HepG2 (cell line): ENCODE data around the gene ALG9. TPM values are rescaled to one million over a fixed set of nuclear protein-coding genes. Genes with fewer than 3 reads are reported as not detected.
A peak's percentile ranks its signal among the peaks of the same experiment; 100 is the strongest.

ENCODE experiments used
- ELF4 ChIP-seq: sonication (generic); formaldehyde crosslinking; IDR thresholded peaks from 2 replicates; pipeline ENCODE4 v1.5.0; 2020; ENCODE audit warnings: missing genetic modification reagents, mild to moderate bottlenecking, moderate library complexity, borderline replicate concordance
- NFIB ChIP-seq: sonication (generic); formaldehyde crosslinking; IDR thresholded peaks from 2 replicates; pipeline ENCODE4 v1.9.0; 2021; ENCODE audit warnings: missing genetic modification reagents, mild to moderate bottlenecking, borderline replicate concordance
- PATZ1 ChIP-seq: sonication (generic); formaldehyde crosslinking; IDR thresholded peaks from 2 replicates; pipeline ENCODE4 v1.4.0; 2020; ENCODE audit warnings: missing genetic modification reagents
- RBM22 ChIP-seq: fragments of 200-400 bp; formaldehyde crosslinking; optimal IDR thresholded peaks from 2 replicates; pipeline ENCODE3; 2017; ENCODE audit warnings: mild to moderate bottlenecking, low read length, moderate library complexity
- TFDP2 ChIP-seq: sonication (generic); formaldehyde crosslinking; IDR thresholded peaks from 2 replicates; pipeline ENCODE4 v1.4.0; 2020; ENCODE audit warnings: missing genetic modification reagents
- TOPORS ChIP-seq: sonication (generic); formaldehyde crosslinking; IDR thresholded peaks from 2 replicates; pipeline ENCODE4 v1.8.0; 2023; ENCODE audit warnings: mild to moderate bottlenecking, missing genetic modification reagents
- ZFP82 ChIP-seq: sonication (generic); formaldehyde crosslinking; IDR thresholded peaks from 2 replicates; pipeline ENCODE4 v1.5.1; 2020; ENCODE audit warnings: mild to moderate bottlenecking, missing genetic modification reagents, borderline replicate concordance
- ZNF274 ChIP-seq: sonication (generic); formaldehyde crosslinking; IDR thresholded peaks from 2 replicates; pipeline ENCODE4 v1.5.1; 2020; ENCODE audit warnings: mild to moderate bottlenecking, missing genetic modification reagents
- ZNF891 ChIP-seq: sonication (generic); formaldehyde crosslinking; IDR thresholded peaks from 2 replicates; pipeline ENCODE4 v1.5.0; 2020; ENCODE audit warnings: mild to moderate bottlenecking, missing genetic modification reagents
- ZSCAN31 ChIP-seq: sonication (generic); formaldehyde crosslinking; IDR thresholded peaks from 2 replicates; pipeline ENCODE4 v1.5.0; 2020; ENCODE audit warnings: low read depth, mild to moderate bottlenecking, missing genetic modification reagents
- polyA plus RNA-seq, 8 experiments: library from polyadenylated mRNA; depleted of rRNA in 3 of 8; stranded (reverse) in 7 of 8; unstranded in 1 of 8; fragments of >200 nt; fragmentation: Illumina TruSeq in 4 of 8; extraction: Trizol in 4 of 8; gene quantifications; 2 replicates each; pipeline versions ENCODE4 v1.2.1 to v1.2.3, GENCODE V29; 2011 to 2016; ENCODE audit warnings: low read depth in 4 of 8, missing spikeins in 1 of 8, mixed read lengths in 1 of 8; ENCODE audit not compliant: insufficient read depth in 1 of 8
- total RNA-seq, 5 experiments: library from RNA; depleted of rRNA; stranded (reverse); fragments of >200 nt; fragmentation: Illumina TruSeq; extraction: Trizol; gene quantifications; 2 replicates each; pipeline ENCODE4 v1.2.3, GENCODE V29; 2016; ENCODE audit warnings: low read depth in 1 of 5
- TF ChIP-seq, protein P1 (sequence below): IDR thresholded peaks from 2 replicates; pipeline ENCODE4 v1.6.1; 2016; ENCODE audit warnings: low read depth
- TF ChIP-seq, protein P2 (sequence below), 2 experiments: fragments of 450-650 bp in 1 of 2; sonication (generic) in 1 of 2; formaldehyde crosslinking in 1 of 2; IDR thresholded peaks; 2 replicates each; pipeline versions ENCODE4 v1.6.1 to v1.8.0; 2016 to 2022; ENCODE audit warnings: antibody characterized with exemption in 1 of 2, mild to moderate bottlenecking in 1 of 2, missing genetic modification reagents in 1 of 2

Gene ALG9
- total and polyA plus RNA-seq, 2 of the 13 experiments (the other 11 are each of a cell fraction or from before 2014, with no cell fraction given), result 39.4 to 40.6 TPM

- TF ChIP-seq PATZ1 (CRISPR knock-in tag), result no peak
- no peak for TF ChIP-seq TOPORS (CRISPR knock-in tag)
- 0 out of 2 replicates have a peak, but pooled peaks have one; percentile 4 for TF ChIP-seq TFDP2
- TF ChIP-seq ELF4 (CRISPR knock-in tag), result peak; percentile 71; the same call in 1 of the 2 replicates
- 0 out of 2 replicates have a peak, but pooled peaks have one; percentile 13 for TF ChIP-seq ZSCAN31
- TF ChIP-seq ZNF274 (CRISPR knock-in tag), result no peak
- TF ChIP-seq ZFP82 (CRISPR knock-in tag), result 0 out of 2 replicates have a peak, but pooled peaks have one; percentile 16
- no peak for TF ChIP-seq NFIB (CRISPR knock-in tag)
- TF ChIP-seq, protein P1, sequence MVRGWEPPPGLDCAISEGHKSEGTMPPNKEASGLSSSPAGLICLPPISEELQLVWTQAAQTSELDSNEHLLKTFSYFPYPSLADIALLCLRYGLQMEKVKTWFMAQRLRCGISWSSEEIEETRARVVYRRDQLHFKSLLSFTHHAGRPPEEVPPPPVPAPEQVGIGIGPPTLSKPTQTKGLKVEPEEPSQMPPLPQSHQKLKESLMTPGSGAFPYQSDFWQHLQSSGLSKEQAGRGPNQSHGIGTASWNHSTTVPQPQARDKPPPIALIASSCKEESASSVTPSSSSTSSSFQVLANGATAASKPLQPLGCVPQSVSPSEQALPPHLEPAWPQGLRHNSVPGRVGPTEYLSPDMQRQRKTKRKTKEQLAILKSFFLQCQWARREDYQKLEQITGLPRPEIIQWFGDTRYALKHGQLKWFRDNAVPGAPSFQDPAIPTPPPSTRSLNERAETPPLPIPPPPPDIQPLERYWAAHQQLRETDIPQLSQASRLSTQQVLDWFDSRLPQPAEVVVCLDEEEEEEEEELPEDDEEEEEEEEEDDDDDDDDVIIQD (CRISPR knock-in tag), result 0 out of 2 replicates have a peak, but pooled peaks have one; percentile 9
- 0 out of 2 replicates have a peak, but pooled peaks have one; percentile 11 for TF ChIP-seq ZNF891
- TF ChIP-seq, protein P2, sequence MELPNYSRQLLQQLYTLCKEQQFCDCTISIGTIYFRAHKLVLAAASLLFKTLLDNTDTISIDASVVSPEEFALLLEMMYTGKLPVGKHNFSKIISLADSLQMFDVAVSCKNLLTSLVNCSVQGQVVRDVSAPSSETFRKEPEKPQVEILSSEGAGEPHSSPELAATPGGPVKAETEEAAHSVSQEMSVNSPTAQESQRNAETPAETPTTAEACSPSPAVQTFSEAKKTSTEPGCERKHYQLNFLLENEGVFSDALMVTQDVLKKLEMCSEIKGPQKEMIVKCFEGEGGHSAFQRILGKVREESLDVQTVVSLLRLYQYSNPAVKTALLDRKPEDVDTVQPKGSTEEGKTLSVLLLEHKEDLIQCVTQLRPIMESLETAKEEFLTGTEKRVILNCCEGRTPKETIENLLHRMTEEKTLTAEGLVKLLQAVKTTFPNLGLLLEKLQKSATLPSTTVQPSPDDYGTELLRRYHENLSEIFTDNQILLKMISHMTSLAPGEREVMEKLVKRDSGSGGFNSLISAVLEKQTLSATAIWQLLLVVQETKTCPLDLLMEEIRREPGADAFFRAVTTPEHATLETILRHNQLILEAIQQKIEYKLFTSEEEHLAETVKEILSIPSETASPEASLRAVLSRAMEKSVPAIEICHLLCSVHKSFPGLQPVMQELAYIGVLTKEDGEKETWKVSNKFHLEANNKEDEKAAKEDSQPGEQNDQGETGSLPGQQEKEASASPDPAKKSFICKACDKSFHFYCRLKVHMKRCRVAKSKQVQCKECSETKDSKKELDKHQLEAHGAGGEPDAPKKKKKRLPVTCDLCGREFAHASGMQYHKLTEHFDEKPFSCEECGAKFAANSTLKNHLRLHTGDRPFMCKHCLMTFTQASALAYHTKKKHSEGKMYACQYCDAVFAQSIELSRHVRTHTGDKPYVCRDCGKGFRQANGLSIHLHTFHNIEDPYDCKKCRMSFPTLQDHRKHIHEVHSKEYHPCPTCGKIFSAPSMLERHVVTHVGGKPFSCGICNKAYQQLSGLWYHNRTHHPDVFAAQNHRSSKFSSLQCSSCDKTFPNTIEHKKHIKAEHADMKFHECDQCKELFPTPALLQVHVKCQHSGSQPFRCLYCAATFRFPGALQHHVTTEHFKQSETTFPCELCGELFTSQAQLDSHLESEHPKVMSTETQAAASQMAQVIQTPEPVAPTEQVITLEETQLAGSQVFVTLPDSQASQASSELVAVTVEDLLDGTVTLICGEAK (IDR thresholded peaks at IDR 0.05), result no peak
- TF ChIP-seq, protein P2 (CRISPR knock-in tag; IDR thresholded peaks at IDR 0.05), result 0 out of 2 replicates have a peak, but pooled peaks have one; percentile 5
- TF ChIP-seq RBM22, result peak; percentile 6
These were observed 105.9 kb downstream of the ALG9 start (continued) for GRCh38 chr11:111765320-111765983.
